Sigmoid colon (tissue), 4 donors: ENCODE measurements around the gene SCAI.

ENCODE experiments used
- POLR2A ChIP-seq, 2 donors: fragments of 450-650 bp; IDR thresholded peaks; one replicate each; pipeline ENCODE4 v1.6.1; 2016; ENCODE audit warnings: antibody characterized with exemption in 2 of 2, mild to moderate bottlenecking in 2 of 2, moderate library complexity in 2 of 2
- POLR2AphosphoS5 ChIP-seq, 4 donors: sonication (generic); formaldehyde crosslinking; IDR thresholded peaks; one replicate each; pipeline ENCODE4 v1.6.1; 2017; ENCODE audit warnings: antibody characterized with exemption in 4 of 4
- TF ChIP-seq, protein P1 (sequence below), 4 experiments: fragments of 450-650 bp in 3 of 4; fragments of 200-600 bp in 1 of 4; IDR thresholded peaks; one replicate each; pipeline ENCODE4 v1.5.1; 2016 to 2019; ENCODE audit warnings: antibody characterized with exemption in 4 of 4, mild to moderate bottlenecking in 3 of 4, moderate library complexity in 2 of 4

DNA sequence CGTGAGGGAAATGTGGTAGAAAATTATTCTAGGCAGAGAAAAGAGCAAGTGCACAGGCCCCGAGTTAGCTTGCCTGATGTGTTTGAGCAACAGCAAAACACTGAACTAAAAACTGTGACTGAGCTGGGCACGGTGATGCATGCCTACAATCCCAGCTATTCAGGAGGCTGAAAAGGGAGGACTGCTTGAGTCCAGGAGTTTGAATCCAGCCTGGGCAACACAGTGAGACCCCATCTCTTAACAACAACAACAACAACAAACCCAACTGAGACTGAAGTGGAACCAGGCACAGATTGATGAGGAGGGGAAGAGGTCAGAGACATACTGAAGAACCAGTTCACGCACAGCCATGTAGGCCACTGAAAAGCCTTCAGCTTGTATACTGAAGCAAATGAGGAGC lies 42.5 kb downstream of the SCAI start:
- TF ChIP-seq POLR2AphosphoS5 (IDR thresholded peaks at IDR 0.05): no peak
- TF ChIP-seq POLR2A (IDR thresholded peaks at IDR 0.05): no peak
- TF ChIP-seq, protein P1, sequence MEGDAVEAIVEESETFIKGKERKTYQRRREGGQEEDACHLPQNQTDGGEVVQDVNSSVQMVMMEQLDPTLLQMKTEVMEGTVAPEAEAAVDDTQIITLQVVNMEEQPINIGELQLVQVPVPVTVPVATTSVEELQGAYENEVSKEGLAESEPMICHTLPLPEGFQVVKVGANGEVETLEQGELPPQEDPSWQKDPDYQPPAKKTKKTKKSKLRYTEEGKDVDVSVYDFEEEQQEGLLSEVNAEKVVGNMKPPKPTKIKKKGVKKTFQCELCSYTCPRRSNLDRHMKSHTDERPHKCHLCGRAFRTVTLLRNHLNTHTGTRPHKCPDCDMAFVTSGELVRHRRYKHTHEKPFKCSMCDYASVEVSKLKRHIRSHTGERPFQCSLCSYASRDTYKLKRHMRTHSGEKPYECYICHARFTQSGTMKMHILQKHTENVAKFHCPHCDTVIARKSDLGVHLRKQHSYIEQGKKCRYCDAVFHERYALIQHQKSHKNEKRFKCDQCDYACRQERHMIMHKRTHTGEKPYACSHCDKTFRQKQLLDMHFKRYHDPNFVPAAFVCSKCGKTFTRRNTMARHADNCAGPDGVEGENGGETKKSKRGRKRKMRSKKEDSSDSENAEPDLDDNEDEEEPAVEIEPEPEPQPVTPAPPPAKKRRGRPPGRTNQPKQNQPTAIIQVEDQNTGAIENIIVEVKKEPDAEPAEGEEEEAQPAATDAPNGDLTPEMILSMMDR (IDR thresholded peaks at IDR 0.05): no peak
